Measurements from ENCODE around the gene SCGB1A1.

Gene SCGB1A1

DNA sequence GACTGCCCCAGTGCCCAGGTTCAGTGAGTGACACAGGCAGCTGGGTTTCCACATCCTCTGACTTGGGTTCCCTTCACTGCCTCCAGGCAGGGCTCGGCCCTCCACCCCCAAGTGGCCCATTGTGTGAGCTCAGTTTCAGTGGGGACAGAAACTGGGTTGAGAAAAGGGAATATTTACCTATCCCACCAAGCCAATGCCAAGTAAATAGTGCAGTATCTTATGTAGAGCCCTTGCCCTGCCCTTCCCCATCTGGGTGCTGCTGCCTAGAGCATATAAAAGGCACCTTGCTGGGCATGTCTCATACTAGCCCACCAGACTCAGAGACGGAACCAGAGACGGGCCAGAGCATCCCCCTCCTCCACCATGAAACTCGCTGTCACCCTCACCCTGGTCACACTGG lies at the start of gene SCGB1A1:
Gene SCGB1A1 (plus strand): TSS at position 301 of the 400 bp plus-strand sequence. CDS start 63 bp downstream, at position 364.
- no peak within 1 kb of the TSS for H3K27ac ChIP-seq
- peaks cover 4% of the 10 kb centered on the region for H3K27me3 ChIP-seq
- H3K4me1 ChIP-seq (ENCODE audit: control insufficient read depth in 1 of 2, insufficient read depth in 1 of 2, low read depth in 1 of 2, low read length in 1 of 2): no peaks in the 10 kb centered on the region
- no peaks in the 10 kb centered on the region for H3K36me3 ChIP-seq
- H3K4me3 ChIP-seq (ENCODE audit: low read depth in 1 of 2, low read length in 1 of 2): no peak within 1 kb of the TSS
- no peak for TF ChIP-seq CTCF (IDR thresholded peaks at IDR 0.05)
- H3K9me3 ChIP-seq: no peaks in the 10 kb centered on the region

DNA sequence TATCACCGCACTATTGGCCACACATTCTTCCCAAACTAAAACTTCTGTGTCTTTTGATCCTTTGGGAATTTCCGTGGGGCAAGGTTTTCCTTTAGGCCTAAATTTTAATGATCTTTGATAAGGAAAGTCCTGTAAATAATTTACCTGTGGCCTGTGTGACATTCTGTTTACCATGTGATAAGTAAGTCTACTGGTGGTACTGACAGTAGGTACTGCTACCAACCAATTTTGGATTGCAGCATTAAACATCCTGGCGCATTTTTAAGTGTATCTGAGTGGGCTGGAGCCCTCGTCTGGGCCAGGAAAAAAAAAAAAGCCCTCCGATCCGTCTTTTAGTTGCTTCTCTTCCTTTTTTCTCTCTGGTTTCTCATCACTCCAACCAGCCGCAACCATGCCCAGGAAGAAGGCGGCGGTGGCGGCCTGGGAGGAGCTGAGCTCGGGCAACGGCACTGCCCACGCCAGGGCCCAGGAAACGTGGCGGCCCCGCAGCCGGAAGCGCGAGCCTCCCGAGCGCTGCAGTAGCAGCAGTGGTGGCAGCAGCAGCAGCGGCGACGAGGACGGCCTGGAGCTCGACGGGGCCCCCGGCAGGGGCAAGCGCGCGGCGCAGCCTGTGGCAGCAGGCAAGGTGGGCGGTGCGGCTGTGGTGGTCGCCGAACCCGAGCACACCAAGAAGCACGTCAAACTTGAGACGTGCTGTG lies 47.9 kb upstream of the SCGB1A1 start:
- Histone ChIP-seq H3K4me1 (ENCODE audit: control insufficient read depth in 1 of 2, insufficient read depth in 1 of 2, low read depth in 1 of 2, low read length in 1 of 2) (peaks cover 0 to 7% of the 10 kb centered on the region in 2 experiments), H3K27me3 (no peaks in the 10 kb centered on the region), H3K36me3 (no peaks in the 10 kb centered on the region), H3K27ac (peak overlapping the region; percentile 59), H3K4me3 (ENCODE audit: low read depth in 1 of 2, low read length in 1 of 2) (peak overlapping the region; percentile 17 to 20), H3K9me3 (no peaks in the 10 kb centered on the region)
- TF ChIP-seq CTCF (IDR thresholded peaks at IDR 0.05): no peak

GRCh38 chr11:62372871-62373270 lies 46.0 kb upstream of the SCGB1A1 start:
- Histone ChIP-seq H3K36me3 (no peaks in the 10 kb centered on the region), H3K27me3 (no peaks in the 10 kb centered on the region), H3K27ac (no peak overlapping the region), H3K4me3 (ENCODE audit: low read depth in 1 of 2, low read length in 1 of 2) (no peak overlapping the region), H3K9me3 (no peaks in the 10 kb centered on the region), H3K4me1 (ENCODE audit: control insufficient read depth in 1 of 2, insufficient read depth in 1 of 2, low read depth in 1 of 2, low read length in 1 of 2) (peaks cover 0 to 7% of the 10 kb centered on the region in 2 experiments)
- no peak for TF ChIP-seq CTCF (IDR thresholded peaks at IDR 0.05)

DNA sequence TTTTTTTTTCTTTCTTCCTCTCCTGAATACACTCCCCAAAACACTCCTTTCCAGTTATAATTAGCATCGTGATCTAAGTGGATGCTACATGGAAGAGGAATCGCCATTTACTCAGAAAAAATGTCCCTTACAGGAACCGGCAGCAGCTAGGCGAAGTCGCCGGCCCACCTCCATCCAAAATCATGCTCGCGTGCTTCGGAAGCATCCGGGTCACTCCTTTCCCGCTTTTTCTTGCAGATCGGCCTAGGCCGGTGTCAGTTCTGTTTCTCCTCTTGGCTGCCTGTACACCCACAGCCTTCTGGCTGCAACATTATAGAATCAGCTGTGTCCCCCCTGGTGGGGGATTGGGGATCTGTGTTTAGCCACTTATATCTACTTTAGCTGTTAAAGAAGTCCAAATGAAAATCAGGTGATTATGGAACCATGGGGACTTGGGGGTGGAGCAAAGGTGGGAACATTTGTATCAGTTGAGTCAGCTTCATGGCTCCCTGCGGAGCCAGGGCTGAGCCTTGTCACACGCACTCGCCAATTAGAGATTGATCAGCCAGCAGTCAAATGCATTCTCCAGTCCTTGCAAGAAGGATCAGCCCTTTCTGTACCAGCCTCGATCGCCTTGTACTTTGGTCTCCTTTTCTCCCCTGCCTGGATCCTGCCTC lies 45.2 kb upstream of the SCGB1A1 start:
- H3K27ac ChIP-seq: no peak overlapping the region
- TF ChIP-seq CTCF (IDR thresholded peaks at IDR 0.05): no peak
- no peaks in the 10 kb centered on the region for H3K36me3 ChIP-seq
- H3K9me3 ChIP-seq: no peaks in the 10 kb centered on the region
- H3K4me1 ChIP-seq (ENCODE audit: control insufficient read depth in 1 of 2, insufficient read depth in 1 of 2, low read depth in 1 of 2, low read length in 1 of 2): peaks cover 0 to 7% of the 10 kb centered on the region in 2 experiments
- no peaks in the 10 kb centered on the region for H3K27me3 ChIP-seq
- H3K4me3 ChIP-seq (ENCODE audit: low read depth in 1 of 2, low read length in 1 of 2): no peak overlapping the region

- Histone ChIP-seq H3K36me3 (no peaks in the 10 kb centered on the region), H3K9me3 (no peaks in the 10 kb centered on the region), H3K4me1 (ENCODE audit: control insufficient read depth in 1 of 2, insufficient read depth in 1 of 2, low read depth in 1 of 2, low read length in 1 of 2) (peaks cover 5 to 13% of the 10 kb centered on the region in 2 experiments), H3K27ac (no peak overlapping the region), H3K4me3 (ENCODE audit: low read depth in 1 of 2, low read length in 1 of 2) (no peak overlapping the region), H3K27me3 (no peaks in the 10 kb centered on the region)
- TF ChIP-seq CTCF (IDR thresholded peaks at IDR 0.05): no peak
Measured at GRCh38 chr11:62374801-62375200, 44.0 kb upstream of the SCGB1A1 start.

All from neutrophil (primary cell).